Ammon's horn (tissue), 1 donor: ENCODE measurements around the gene C1QTNF3.

Experiments used
- DNase-seq: peaks from one replicate; pipeline ENCODE4 v3.0.0-alpha.2; 2016; ENCODE audit warnings: low spot score

C1QTNF3 gene

GRCh38 chr5:33997331-33997983 is 45.6 kb downstream of the C1QTNF3 start:
- DNase-seq: peak; percentile 86

- no peak for DNase-seq
Observed at GRCh38 chr5:33995865-33996264, 47.1 kb downstream of the C1QTNF3 start.

GRCh38 chr5:33994845-33995244 is 48.2 kb downstream of the C1QTNF3 start:
- no peak for DNase-seq

GRCh38 chr5:33992864-33993263 is 50.1 kb downstream of the C1QTNF3 start:
- no peak for DNase-seq

GRCh38 chr5:33985447-33985846 is 57.6 kb downstream of the C1QTNF3 start:
- no peak for DNase-seq

- no peak for DNase-seq
Observed at GRCh38 chr5:33984671-33985124, 58.3 kb downstream of the C1QTNF3 start, which contains the start of gene SLC45A2. TSS of gene SLC45A2 (minus strand) at chr5:33984693. CDS start at chr5:33984583, 110 bp downstream.

- no peak for DNase-seq
Observed at GRCh38 chr5:33984178-33984577, 58.8 kb downstream of the C1QTNF3 start.

GRCh38 chr5:33981408-33982162 is 61.4 kb downstream of the C1QTNF3 start:
- no peak for DNase-seq

GRCh38 chr5:33980030-33980429 is 63.0 kb downstream of the C1QTNF3 start:
- DNase-seq: no peak

GRCh38 chr5:33978306-33978705 is 64.7 kb downstream of the C1QTNF3 start:
- no peak for DNase-seq

- DNase-seq: no peak
Observed at GRCh38 chr5:33976307-33976706, 66.7 kb downstream of the C1QTNF3 start.

- no peak for DNase-seq
Observed at GRCh38 chr5:33975852-33976251, 67.2 kb downstream of the C1QTNF3 start.

- no peak for DNase-seq
Observed at GRCh38 chr5:33973271-33973670, 69.7 kb downstream of the C1QTNF3 start.

GRCh38 chr5:33969572-33970452 is 73.2 kb downstream of the C1QTNF3 start:
- DNase-seq: peak; percentile 37

- no peak for DNase-seq
Observed at GRCh38 chr5:33968211-33969005, 74.6 kb downstream of the C1QTNF3 start.
